HG02870 (cell line): ENCODE measurements around the gene ROPN1.

ENCODE experiments used
- ATAC-seq: cut with Tn5 transposase; IDR thresholded peaks from one replicate; pipeline ENCODE4 v1.9.1; 2021; ENCODE audit warnings: mild to moderate bottlenecking, moderate library complexity; ENCODE audit not compliant: unreplicated experiment

The ROPN1 gene

GRCh38 chr3:123951522-123952447, 40.1 kb downstream of the ROPN1 start:
- ATAC-seq: no peak

GRCh38 chr3:123949641-123950040, 42.3 kb downstream of the ROPN1 start:
- no peak for ATAC-seq

GRCh38 chr3:123948449-123948848, 43.5 kb downstream of the ROPN1 start:
- ATAC-seq: no peak

GRCh38 chr3:123947482-123947881, 44.4 kb downstream of the ROPN1 start:
- no peak for ATAC-seq

- ATAC-seq: no peak
Observed at GRCh38 chr3:123941542-123941941, 50.4 kb downstream of the ROPN1 start.

GRCh38 chr3:123941121-123941520, 50.8 kb downstream of the ROPN1 start:
- ATAC-seq: no peak

- no peak for ATAC-seq
Observed at GRCh38 chr3:123939706-123940105, 52.2 kb downstream of the ROPN1 start.

GRCh38 chr3:123936400-123936799, 55.5 kb downstream of the ROPN1 start:
- ATAC-seq: no peak

GRCh38 chr3:123935830-123936229, 56.1 kb downstream of the ROPN1 start:
- no peak for ATAC-seq

GRCh38 chr3:123934250-123934649, 57.7 kb downstream of the ROPN1 start:
- ATAC-seq: no peak

GRCh38 chr3:123930445-123930844, 61.5 kb downstream of the ROPN1 start:
- no peak for ATAC-seq

- no peak for ATAC-seq
Observed at GRCh38 chr3:123929325-123929724, 62.6 kb downstream of the ROPN1 start.

GRCh38 chr3:123926396-123926795, 65.5 kb downstream of the ROPN1 start:
- ATAC-seq: no peak

GRCh38 chr3:123920868-123921267, 71.1 kb downstream of the ROPN1 start:
- no peak for ATAC-seq

GRCh38 chr3:123920383-123920782, 71.5 kb downstream of the ROPN1 start:
- ATAC-seq: no peak

- no peak for ATAC-seq
Observed at GRCh38 chr3:123919353-123919752, 72.6 kb downstream of the ROPN1 start.
